NT2/D1 (cell line): ENCODE results near the gene GRWD1.
A peak's percentile ranks its signal among the peaks of the same experiment; 100 is the strongest.

Experiments
- DNase-seq: peaks from one replicate; pipeline ENCODE4 v3.0.0-alpha.2; 2011; ENCODE audit warnings: low read depth, low spot score
- H3K27me3 ChIP-seq: 2 replicates; pipeline ENCODE4 v1.6.0; 2011; ENCODE audit warnings: mild to moderate bottlenecking; ENCODE audit not compliant: insufficient read length, insufficient read depth
- H3K36me3 ChIP-seq: 2 replicates; pipeline ENCODE4 v1.6.1; 2011; ENCODE audit warnings: mild to moderate bottlenecking, low read length, mixed read lengths; ENCODE audit not compliant: insufficient read depth, insufficient read length
- H3K4me1 ChIP-seq: 2 replicates; pipeline ENCODE4 v1.5.1; 2011; ENCODE audit not compliant: insufficient read depth, insufficient read length
- H3K4me3 ChIP-seq: 2 replicates; pipeline ENCODE4 v1.5.1; 2011; ENCODE audit warnings: low read depth; ENCODE audit not compliant: insufficient read length
- H3K9ac ChIP-seq: 2 replicates; pipeline ENCODE4 v1.6.0; 2011; ENCODE audit warnings: low read depth; ENCODE audit not compliant: insufficient read length
- H3K9me3 ChIP-seq: 2 replicates; pipeline ENCODE4 v1.5.1; 2011; ENCODE audit warnings: mild to moderate bottlenecking, low read length; ENCODE audit not compliant: insufficient read depth
- SUZ12 ChIP-seq: IDR thresholded peaks from 2 replicates; pipeline ENCODE4 v1.6.1; 2011; ENCODE audit not compliant: insufficient read length, insufficient read depth; ENCODE audit errors: extremely low read depth
- YY1 ChIP-seq: IDR thresholded peaks from 2 replicates; pipeline ENCODE4 v1.6.1; 2011; ENCODE audit not compliant: insufficient read length, insufficient read depth
- ZNF274 ChIP-seq: IDR thresholded peaks from 2 replicates; pipeline ENCODE4 v1.6.1; 2011; ENCODE audit warnings: mild to moderate bottlenecking, low read depth, low read length

GRWD1 gene

GRCh38 chr19:48490981-48491792 lies 45.4 kb downstream of the GRWD1 start:
- DNase-seq, result no peak
- H3K4me3 ChIP-seq, result peak overlapping the region; percentile 37
- peaks cover 28% of the 10 kb centered on the region for H3K27me3 ChIP-seq
- H3K9me3 ChIP-seq, result no peaks in the 10 kb centered on the region
- peak overlapping the region; percentile 76 for H3K9ac ChIP-seq
- peaks cover 8% of the 10 kb centered on the region for H3K4me1 ChIP-seq
- H3K36me3 ChIP-seq, result no peaks in the 10 kb centered on the region
- no peak for TF ChIP-seq SUZ12
- TF ChIP-seq YY1, result no peak
- no peak for TF ChIP-seq ZNF274

DNA sequence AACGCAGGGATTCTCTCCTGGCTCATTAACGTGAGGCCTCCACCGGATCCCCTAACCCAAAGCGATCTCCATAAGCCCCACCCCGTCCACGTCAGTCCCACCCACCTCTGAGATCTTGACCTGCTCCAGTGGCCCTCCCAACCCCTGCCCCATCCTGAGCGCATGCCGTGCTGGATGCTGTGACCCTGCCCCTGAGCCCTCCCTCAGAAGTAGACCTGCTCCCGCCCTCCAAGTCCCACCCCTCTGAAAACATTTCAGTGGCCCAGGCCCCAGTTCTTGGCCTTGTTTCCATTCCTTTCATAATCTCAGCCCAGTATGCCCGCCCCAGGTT lies 46.0 kb downstream of the GRWD1 start:
- no peak for DNase-seq
- Histone ChIP-seq H3K4me1 (peaks cover 8% of the 10 kb centered on the region), H3K9ac (peak overlapping the region; percentile 76), H3K4me3 (peak overlapping the region; percentile 37), H3K9me3 (no peaks in the 10 kb centered on the region), H3K27me3 (peaks cover 28% of the 10 kb centered on the region), H3K36me3 (no peaks in the 10 kb centered on the region)
- TF ChIP-seq YY1, result no peak
- TF ChIP-seq ZNF274, result no peak
- no peak for TF ChIP-seq SUZ12

DNA sequence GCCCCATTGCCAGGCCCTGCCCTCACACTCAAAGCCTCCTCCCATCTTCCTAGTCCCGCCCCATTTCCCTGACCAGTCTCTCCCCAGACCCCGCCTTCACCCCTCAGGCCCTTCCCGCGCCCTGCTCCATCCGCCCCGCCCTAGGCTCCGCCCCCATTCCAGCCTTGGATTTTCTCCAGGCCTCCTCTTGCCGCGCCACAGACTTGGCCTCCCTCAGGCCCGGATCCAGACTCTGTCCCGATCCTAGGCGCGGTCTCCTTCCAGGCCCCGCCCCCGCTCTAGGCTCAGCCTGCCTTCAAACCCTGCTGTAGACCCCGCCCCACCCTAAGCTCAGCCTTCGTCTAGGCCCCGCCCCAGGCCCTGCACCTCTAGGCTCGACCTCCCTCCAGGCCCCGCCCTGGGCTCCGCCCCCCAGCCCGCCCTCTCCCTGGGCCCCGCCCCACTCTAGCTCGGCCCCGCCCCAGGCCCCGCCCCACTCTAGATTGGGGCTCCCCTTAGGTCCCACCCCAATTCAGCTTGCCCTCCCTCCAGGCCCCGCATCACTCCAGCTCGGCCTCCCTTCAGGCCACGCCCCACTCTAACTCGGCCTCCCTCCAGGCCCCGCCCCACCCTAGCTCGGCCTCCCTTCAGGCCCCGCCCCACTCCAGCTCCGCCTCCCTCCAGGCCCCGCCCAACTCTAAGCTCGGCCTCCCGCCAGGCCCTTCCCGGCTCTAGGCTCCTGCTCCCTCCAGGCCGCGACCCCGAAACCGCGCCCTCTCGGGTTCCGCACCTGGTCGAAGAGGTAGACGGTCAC lies 47.3 kb downstream of the GRWD1 start:
- H3K27me3 ChIP-seq, result peaks cover 23% of the 10 kb centered on the region
- H3K9me3 ChIP-seq, result no peaks in the 10 kb centered on the region
- H3K36me3 ChIP-seq, result no peaks in the 10 kb centered on the region
- H3K9ac ChIP-seq, result peak overlapping the region; percentile 90
- peaks cover 7% of the 10 kb centered on the region for H3K4me1 ChIP-seq
- TF ChIP-seq SUZ12, result no peak
- TF ChIP-seq ZNF274, result no peak
- no peak for TF ChIP-seq YY1
- H3K4me3 ChIP-seq, result peak overlapping the region; percentile 55
- peak; percentile 90 for DNase-seq

- H3K27me3 ChIP-seq, result peaks cover 20% of the 10 kb centered on the region
- no peak for DNase-seq
- H3K4me1 ChIP-seq, result peaks cover 6% of the 10 kb centered on the region
- no peaks in the 10 kb centered on the region for H3K36me3 ChIP-seq
- TF ChIP-seq ZNF274 (no peak), SUZ12 (no peak), YY1 (no peak)
- peak overlapping the region; percentile 55 for H3K4me3 ChIP-seq
- H3K9me3 ChIP-seq, result no peaks in the 10 kb centered on the region
- peak overlapping the region; percentile 90 for H3K9ac ChIP-seq
Observed at GRCh38 chr19:48493718-48494401, 48.1 kb downstream of the GRWD1 start.

GRCh38 chr19:48495396-48495795 lies 49.6 kb downstream of the GRWD1 start:
- peaks cover 6% of the 10 kb centered on the region for H3K4me1 ChIP-seq
- no peak overlapping the region for H3K9ac ChIP-seq
- H3K4me3 ChIP-seq, result no peak overlapping the region
- DNase-seq, result no peak
- no peaks in the 10 kb centered on the region for H3K9me3 ChIP-seq
- H3K36me3 ChIP-seq, result no peaks in the 10 kb centered on the region
- peaks cover 16% of the 10 kb centered on the region for H3K27me3 ChIP-seq
- TF ChIP-seq ZNF274, result no peak
- no peak for TF ChIP-seq YY1
- TF ChIP-seq SUZ12, result no peak

GRCh38 chr19:48496959-48497727 lies 51.4 kb downstream of the GRWD1 start:
- no peak for TF ChIP-seq SUZ12
- no peak for TF ChIP-seq ZNF274
- no peak for TF ChIP-seq YY1
- peaks cover 6% of the 10 kb centered on the region for H3K4me1 ChIP-seq
- DNase-seq, result no peak
- H3K36me3 ChIP-seq, result no peaks in the 10 kb centered on the region
- H3K27me3 ChIP-seq, result peaks cover 16% of the 10 kb centered on the region
- H3K9ac ChIP-seq, result no peak overlapping the region
- H3K9me3 ChIP-seq, result no peaks in the 10 kb centered on the region
- no peak overlapping the region for H3K4me3 ChIP-seq
